ENCODE results near the gene LDLRAD3.

The LDLRAD3 gene

GRCh38 chr11:36224209-36224882 is 280.5 kb downstream of the LDLRAD3 start:
- DNase-seq, result no peak

- no peak for DNase-seq
Observed at GRCh38 chr11:36227044-36227443, 283.2 kb downstream of the LDLRAD3 start.

DNA sequence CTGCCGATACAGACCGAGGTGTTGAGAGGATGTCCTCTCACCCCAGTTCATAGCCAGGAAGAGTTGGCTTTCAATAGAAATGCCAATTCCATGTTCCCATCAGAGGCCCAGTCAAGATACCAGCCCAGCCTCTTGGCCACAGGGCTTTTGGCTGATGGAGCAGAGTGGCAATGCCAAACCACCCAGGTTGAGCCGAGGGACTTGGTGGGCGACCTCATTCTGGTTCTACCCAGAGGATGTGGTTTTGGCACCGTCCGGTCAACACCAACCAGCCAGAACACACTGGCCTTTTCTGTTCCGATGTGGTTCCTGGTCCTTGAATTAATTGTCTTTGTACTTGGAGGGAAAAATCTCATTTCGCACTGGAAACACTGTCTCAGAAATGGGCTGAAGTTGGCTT is 284.8 kb downstream of the LDLRAD3 start:
- DNase-seq, result no peak

DNA sequence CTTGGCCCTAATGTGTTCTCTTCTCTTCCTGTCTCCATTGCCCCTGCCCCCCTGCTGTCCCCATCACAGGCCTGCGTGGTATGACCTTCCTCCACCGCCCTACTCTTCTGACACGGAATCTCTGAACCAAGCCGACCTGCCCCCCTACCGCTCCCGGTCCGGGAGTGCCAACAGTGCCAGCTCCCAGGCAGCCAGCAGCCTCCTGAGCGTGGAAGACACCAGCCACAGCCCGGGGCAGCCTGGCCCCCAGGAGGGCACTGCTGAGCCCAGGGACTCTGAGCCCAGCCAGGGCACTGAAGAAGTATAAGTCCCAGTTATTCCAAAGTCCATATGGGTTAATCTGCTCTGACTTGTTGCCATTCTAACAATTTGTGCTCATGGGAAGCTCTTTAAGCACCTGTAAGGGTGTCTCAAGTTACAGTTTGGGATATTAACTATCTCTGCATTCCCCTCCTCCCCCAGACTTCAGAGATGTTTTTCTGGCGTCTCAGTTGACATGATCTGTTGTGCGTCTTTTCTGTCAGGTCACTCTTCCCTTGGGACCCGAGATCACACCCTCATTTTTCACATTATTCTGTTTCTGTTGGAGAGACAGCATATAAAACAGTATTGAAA is 285.3 kb downstream of the LDLRAD3 start:
- DNase-seq, result no peak

GRCh38 chr11:36230779-36231699 is 287.2 kb downstream of the LDLRAD3 start:
- DNase-seq, result no peak

GRCh38 chr11:36233204-36233603 is 289.3 kb downstream of the LDLRAD3 start:
- no peak for DNase-seq

- no peak for DNase-seq
Observed at GRCh38 chr11:36234825-36235224, 291.0 kb downstream of the LDLRAD3 start.

- DNase-seq, result no peak
Observed at GRCh38 chr11:36235750-36236149, 291.9 kb downstream of the LDLRAD3 start.

DNA sequence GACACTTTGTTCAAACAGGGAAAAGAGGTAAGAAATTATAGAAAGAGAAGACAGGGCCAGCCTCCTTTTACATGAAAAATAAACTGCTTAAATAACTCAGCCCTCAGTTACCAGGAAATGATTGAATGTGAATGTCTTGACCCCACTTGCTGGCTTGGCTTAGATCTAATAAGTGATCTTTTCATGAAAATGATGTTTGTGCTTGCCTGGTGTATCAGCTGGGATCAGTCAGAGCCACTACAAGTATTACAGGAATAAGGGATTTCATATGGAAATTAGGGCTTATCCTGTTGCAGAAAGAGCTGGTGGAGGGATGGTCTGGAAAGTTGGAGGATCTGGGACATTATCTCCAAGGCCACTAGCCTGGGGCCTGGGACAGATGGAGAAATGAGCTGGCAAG is 293.5 kb downstream of the LDLRAD3 start:
- no peak for DNase-seq

DNA sequence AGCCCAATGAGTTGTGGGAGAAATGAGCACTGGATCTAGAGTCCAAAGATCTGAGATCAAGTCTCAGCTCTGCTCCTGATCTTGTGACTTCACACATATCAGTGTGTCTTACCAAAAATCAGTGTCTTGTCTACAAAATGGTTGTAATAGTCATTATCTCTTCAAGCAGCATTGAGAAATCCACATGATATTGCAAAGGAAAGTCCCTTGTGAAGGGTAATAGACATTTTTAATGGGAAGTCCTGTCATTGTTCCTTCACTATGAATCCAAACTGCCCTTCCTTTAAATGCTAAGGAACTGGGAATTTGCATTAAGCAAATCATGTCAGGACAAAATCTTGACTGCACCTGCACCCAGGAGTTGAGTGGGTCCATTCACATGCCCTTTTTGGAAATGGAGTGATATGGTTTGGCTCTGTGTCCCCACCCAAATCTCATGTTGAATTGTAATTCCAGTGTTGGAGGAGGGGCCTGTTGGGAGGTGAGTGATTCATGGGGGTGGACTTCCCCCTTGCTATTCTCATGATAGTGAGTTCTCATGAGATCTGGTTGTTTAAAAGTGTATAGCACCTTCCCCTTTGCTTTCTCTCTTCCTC is 294.3 kb downstream of the LDLRAD3 start:
- no peak for DNase-seq

DNA sequence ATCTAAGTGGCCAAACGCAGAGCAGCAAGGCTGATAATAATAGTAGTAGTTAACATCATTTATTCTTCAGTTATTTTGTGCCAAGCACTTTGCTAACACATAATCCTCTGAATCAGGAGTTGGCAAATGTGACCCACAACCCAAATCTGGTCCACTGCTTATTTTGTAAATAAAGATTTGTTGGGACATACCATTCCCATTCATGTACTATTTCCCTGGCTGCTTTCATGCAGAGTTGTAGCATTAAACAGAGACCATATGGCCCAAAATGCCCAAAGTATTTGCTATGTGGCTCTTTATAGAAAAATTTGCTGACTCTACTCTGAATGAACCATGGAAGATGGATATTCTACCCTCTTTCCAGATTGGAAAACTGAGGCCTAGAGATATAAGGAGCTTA is 295.0 kb downstream of the LDLRAD3 start:
- DNase-seq, result no peak

DNA sequence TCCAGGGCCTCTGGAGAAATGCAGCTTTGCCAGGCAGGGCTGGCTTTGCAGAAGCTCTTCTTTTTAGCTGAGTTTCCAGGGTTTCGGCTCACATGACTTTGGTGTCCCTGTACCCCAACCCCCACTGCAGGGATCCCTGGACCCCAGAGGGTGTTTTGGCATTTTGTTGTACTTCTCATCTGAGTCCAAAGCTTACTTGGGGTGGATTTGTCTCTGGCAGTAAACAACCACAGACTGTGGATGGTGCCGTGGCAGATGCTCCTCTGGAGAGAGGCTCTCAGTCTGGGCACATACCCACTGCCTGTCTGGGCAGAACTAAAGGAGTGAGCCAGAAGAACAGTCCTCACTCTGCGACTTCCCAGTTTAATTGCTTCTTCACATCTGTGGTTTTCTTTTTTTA is 295.8 kb downstream of the LDLRAD3 start:
- DNase-seq, result no peak

DNA sequence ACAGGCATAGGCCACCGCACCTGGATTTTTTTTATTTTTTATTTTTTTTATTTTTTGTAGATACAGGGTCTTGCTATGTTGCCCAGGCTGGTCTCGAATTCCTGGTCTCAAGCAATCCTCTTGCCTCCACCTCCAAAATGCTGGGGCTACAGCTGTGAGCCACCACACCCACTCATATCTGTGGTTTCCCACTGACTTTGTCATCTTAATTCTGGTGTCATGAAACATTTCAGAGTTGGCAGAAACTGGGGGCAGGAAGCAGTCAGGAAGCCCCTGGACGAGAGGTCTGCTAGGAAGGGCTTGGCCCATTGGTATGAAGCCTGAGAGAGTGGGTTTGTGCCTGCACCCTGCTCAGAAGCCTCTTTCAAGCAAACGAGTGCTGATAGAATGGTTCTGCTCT is 296.3 kb downstream of the LDLRAD3 start:
- no peak for DNase-seq

GRCh38 chr11:36240801-36241200 is 296.9 kb downstream of the LDLRAD3 start:
- DNase-seq, result no peak

DNA sequence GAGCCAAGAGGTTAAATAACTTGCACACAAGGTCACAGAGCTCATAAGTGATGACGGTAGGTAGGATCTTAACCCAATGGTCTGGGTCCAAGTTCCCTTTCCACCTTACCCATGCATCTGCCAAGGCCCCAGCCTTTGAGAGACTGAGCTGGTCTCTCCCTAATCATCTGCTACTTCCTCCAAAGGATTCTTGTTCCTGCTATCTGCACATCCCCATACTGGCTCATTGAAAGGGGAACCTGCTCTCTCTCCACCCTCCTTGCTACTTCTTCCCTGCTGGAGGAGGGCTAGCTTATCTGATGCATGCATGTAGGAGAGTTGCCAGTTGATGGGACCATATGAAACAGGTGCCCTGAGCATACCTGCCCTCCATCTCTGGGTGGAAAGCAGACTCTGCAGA is 297.6 kb downstream of the LDLRAD3 start:
- DNase-seq, result no peak

GRCh38 chr11:36243641-36244040 is 299.8 kb downstream of the LDLRAD3 start:
- no peak for DNase-seq

GRCh38 chr11:36247493-36247892 is 303.6 kb downstream of the LDLRAD3 start:
- DNase-seq, result no peak

GRCh38 chr11:36248436-36248835 is 304.6 kb downstream of the LDLRAD3 start:
- no peak for DNase-seq

- no peak for DNase-seq
Observed at GRCh38 chr11:36249246-36249645, 305.4 kb downstream of the LDLRAD3 start.

DNA sequence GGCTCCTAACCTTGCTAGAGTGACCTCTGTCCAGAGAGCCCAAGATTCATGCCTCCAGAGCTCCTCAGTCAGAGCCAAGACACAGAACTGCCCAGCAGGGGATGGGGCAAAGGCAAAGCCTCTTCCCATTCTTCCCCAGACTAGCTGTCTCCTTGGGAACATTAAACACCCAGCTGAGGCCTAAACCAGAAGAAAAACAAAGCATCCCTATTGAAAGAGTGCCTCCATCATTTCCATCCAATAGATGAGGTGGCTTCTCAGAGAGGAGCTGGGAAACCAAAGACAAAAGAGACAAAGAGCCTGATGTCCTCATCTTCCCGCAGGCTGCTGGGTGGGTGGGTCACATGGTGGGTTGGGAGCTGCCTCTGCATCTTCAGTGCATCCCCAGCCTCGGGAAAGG is 308.0 kb downstream of the LDLRAD3 start:
- no peak for DNase-seq

DNA sequence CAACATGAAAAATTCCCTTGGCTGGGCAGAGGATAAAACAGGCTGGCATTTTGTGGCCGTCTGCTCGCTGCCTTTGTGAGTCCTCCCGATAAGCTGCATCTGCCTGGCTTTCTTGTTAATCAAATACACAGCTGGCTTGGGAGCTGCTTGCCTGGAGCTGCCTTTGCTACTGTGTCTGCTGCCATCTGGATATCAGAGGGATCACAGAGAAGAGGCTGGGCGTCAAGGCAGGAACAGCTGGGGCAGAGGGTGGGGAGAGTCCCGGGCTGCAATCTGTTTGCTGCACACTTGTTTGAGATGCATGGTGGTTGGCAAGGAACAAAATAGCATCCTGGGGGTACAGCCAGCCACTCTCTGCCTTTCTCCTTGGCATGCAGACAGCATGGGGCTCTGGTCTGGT is 309.4 kb downstream of the LDLRAD3 start:
- DNase-seq, result no peak

- DNase-seq, result no peak
Observed at GRCh38 chr11:36254713-36255112, 310.9 kb downstream of the LDLRAD3 start.

- no peak for DNase-seq
Observed at GRCh38 chr11:36257351-36257750, 313.5 kb downstream of the LDLRAD3 start.

Data from NCI-H1092 (cell line).